C4-2B (cell line): Measurements from ENCODE around the gene MIX23.

Experiments
- H3K27ac ChIP-seq: fragments of 450-650 bp; 2 replicates; pipeline ENCODE4 v1.5.1; 2017
- CTCF ChIP-seq: fragments of 450-650 bp; conservative IDR thresholded peaks from 2 replicates; pipeline ENCODE4 v1.5.1; 2017; ENCODE audit warnings: mild to moderate bottlenecking
- ZFX ChIP-seq: fragments of 450-650 bp; IDR thresholded peaks from 2 replicates; pipeline ENCODE4 v1.6.1; 2017

The MIX23 gene

GRCh38 chr3:122313281-122313680 is 69.8 kb downstream of the MIX23 start:
- no peak overlapping the region for H3K27ac ChIP-seq
- TF ChIP-seq CTCF, result no peak
- no peak for TF ChIP-seq ZFX

GRCh38 chr3:122312826-122313225 is 70.2 kb downstream of the MIX23 start:
- TF ChIP-seq CTCF, result no peak
- no peak for TF ChIP-seq ZFX
- no peak overlapping the region for H3K27ac ChIP-seq

- H3K27ac ChIP-seq, result no peak overlapping the region
- TF ChIP-seq CTCF (no peak), ZFX (no peak)
Measured at GRCh38 chr3:122310361-122310760, 72.7 kb downstream of the MIX23 start.
